Type B pancreatic cell (in vitro differentiated cells): ENCODE results near the gene STKLD1. TPM values are rescaled to one million over a fixed set of nuclear protein-coding genes. Genes with fewer than 3 reads are reported as not detected.

ENCODE experiments used
- DNase-seq: peaks from one replicate; pipeline ENCODE4 v3.0.0; 2021; ENCODE audit warnings: mixed read lengths; ENCODE audit not compliant: unreplicated experiment; ENCODE audit errors: extremely low spot score
- H3K27ac Mint-ChIP-seq: 2 replicates; pipeline ENCODE4 v1.8.0; 2021; ENCODE audit warnings: mild to moderate bottlenecking, mixed read lengths
- H3K27me3 Mint-ChIP-seq: 2 replicates; pipeline ENCODE4 v1.8.0; 2021; ENCODE audit warnings: mixed read lengths
- H3K36me3 Mint-ChIP-seq: 2 replicates; pipeline ENCODE4 v1.8.0; 2021; ENCODE audit warnings: mixed read lengths
- H3K4me1 Mint-ChIP-seq: one replicate; pipeline ENCODE4 v1.8.0; 2021; ENCODE audit warnings: mixed read lengths; ENCODE audit not compliant: unreplicated experiment
- H3K4me3 Mint-ChIP-seq: 2 replicates; pipeline ENCODE4 v1.8.0; 2021; ENCODE audit warnings: mild to moderate bottlenecking, mixed read lengths
- H3K9me3 Mint-ChIP-seq: 2 replicates; pipeline ENCODE4 v1.8.0; 2021; ENCODE audit warnings: mixed read lengths
- CTCF ChIP-seq: fragments of 200-600 bp; sonication (generic); conservative IDR thresholded peaks from 2 replicates; pipeline ENCODE4 v1.5.0; 2021; ENCODE audit warnings: antibody characterized with exemption, mild to moderate bottlenecking
- total RNA-seq: library from RNA; stranded (reverse); gene quantifications from 2 replicates; pipeline ENCODE4 v1.2.1, GENCODE V29; 2021; ENCODE audit warnings: low replicate concordance

The STKLD1 gene
- total RNA-seq, 1 donor from 2014 or later: 3.9 TPM

- H3K4me1 Mint-ChIP-seq: peaks cover 5% of the 10 kb centered on the region
- TF ChIP-seq CTCF: no peak
Observed at GRCh38 chr9:133453651-133454050, 77.5 kb downstream of the STKLD1 start.

GRCh38 chr9:133454325-133454724 lies 78.2 kb downstream of the STKLD1 start:
- peaks cover 5% of the 10 kb centered on the region for H3K4me1 Mint-ChIP-seq
- H3K27me3 Mint-ChIP-seq: no peaks in the 10 kb centered on the region
- no peaks in the 10 kb centered on the region for H3K9me3 Mint-ChIP-seq
- DNase-seq: no peak
- H3K36me3 Mint-ChIP-seq: no peaks in the 10 kb centered on the region
- H3K4me3 Mint-ChIP-seq: no peak overlapping the region
- TF ChIP-seq CTCF: no peak
- no peak overlapping the region for H3K27ac Mint-ChIP-seq

More at GRCh38 chr9:133453651-133454050, 77.5 kb downstream of the STKLD1 start:
- no peaks in the 10 kb centered on the region for H3K9me3 Mint-ChIP-seq
- no peak for DNase-seq
- H3K4me3 Mint-ChIP-seq: no peak overlapping the region
- H3K27ac Mint-ChIP-seq: no peak overlapping the region
- no peaks in the 10 kb centered on the region for H3K27me3 Mint-ChIP-seq
- H3K36me3 Mint-ChIP-seq: no peaks in the 10 kb centered on the region

- H3K4me1 Mint-ChIP-seq: peaks cover 5% of the 10 kb centered on the region
- no peak overlapping the region for H3K4me3 Mint-ChIP-seq
- H3K27me3 Mint-ChIP-seq: no peaks in the 10 kb centered on the region
- no peaks in the 10 kb centered on the region for H3K36me3 Mint-ChIP-seq
- no peak for DNase-seq
- no peak for TF ChIP-seq CTCF
- H3K27ac Mint-ChIP-seq: no peak overlapping the region
- no peaks in the 10 kb centered on the region for H3K9me3 Mint-ChIP-seq
Observed at GRCh38 chr9:133454943-133455673, 78.9 kb downstream of the STKLD1 start.

Other genes with a start within 250 kb of the STKLD1 start
- gene GBGT1, start 212.5 kb upstream of the STKLD1 start, total RNA-seq: 21.0 and 54.9 TPM in 2 replicates
- gene OBP2B, start 167.1 kb upstream of the STKLD1 start, total RNA-seq: not detected in 2 replicates
- 3.7 and 5.6 TPM in 2 replicates for gene ABO, start 101.2 kb upstream of the STKLD1 start, total RNA-seq
- gene SURF6, start 40.2 kb upstream of the STKLD1 start, total RNA-seq: 24.9 and 26.5 TPM in 2 replicates
- 34.0 and 38.2 TPM in 2 replicates for gene MED22, start 28.2 kb upstream of the STKLD1 start, total RNA-seq
- 2,442 and 2,715 TPM in 2 replicates for gene RPL7A, start 28.1 kb upstream of the STKLD1 start, total RNA-seq
- 40.8 and 46.9 TPM in 2 replicates for gene SURF1, start 19.9 kb upstream of the STKLD1 start, total RNA-seq
- 21.3 and 23.5 TPM in 2 replicates for gene SURF2, start 19.8 kb upstream of the STKLD1 start, total RNA-seq
- gene SURF4, start 306 bp upstream of the STKLD1 start, total RNA-seq: 173 and 224 TPM in 2 replicates
- gene REXO4, start 41.6 kb downstream of the STKLD1 start, total RNA-seq: 26.5 and 28.9 TPM in 2 replicates
- gene ADAMTS13, start 46.0 kb downstream of the STKLD1 start, total RNA-seq: 4.4 and 12.9 TPM in 2 replicates
- 45.6 and 51.9 TPM in 2 replicates for gene CACFD1, start 83.6 kb downstream of the STKLD1 start, total RNA-seq
- 8.2 and 9.7 TPM in 2 replicates for gene SLC2A6, start 102.7 kb downstream of the STKLD1 start, total RNA-seq
- gene MYMK, start 148.6 kb downstream of the STKLD1 start, total RNA-seq: not detected in 2 replicates
- 0.57 and 0.65 TPM in 2 replicates for gene ADAMTSL2, start 158.3 kb downstream of the STKLD1 start, total RNA-seq
- gene FAM163B, start 233.0 kb downstream of the STKLD1 start, total RNA-seq: not detected in 2 replicates